HG02852 (cell line): ENCODE results near the gene CRYBG3.
A peak's percentile ranks its signal among the peaks of the same experiment; 100 is the strongest.
"Not testable (repeated sequence)": the region's sequence is repeated elsewhere in the genome, so short reads cannot be mapped to it uniquely, and the experiment has no call there.

Experiments used
- ATAC-seq: cut with Tn5 transposase; IDR thresholded peaks from one replicate; pipeline ENCODE4 v1.9.1; 2021; ENCODE audit warnings: mild to moderate bottlenecking, moderate library complexity; ENCODE audit not compliant: unreplicated experiment

Gene CRYBG3

DNA sequence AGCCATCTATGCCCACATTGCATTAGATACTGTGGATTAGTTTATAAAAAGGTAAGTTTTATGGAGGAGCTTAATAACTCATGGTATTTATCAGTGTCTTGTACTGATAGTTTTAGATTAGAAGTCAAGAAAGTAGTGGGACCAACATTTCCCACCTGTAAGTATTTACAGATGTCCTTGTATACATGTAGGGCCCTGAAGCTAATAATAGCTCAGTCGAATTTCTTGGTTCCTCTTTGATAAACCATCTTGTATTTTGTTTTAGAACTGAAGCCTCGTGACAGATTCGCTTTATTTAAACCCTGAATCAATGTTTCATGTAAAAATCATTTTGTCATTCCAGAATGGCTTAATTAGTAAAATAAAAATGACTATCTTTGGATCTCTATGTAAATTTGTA, 73.4 kb downstream of the CRYBG3 start:
- peak; percentile 89 for ATAC-seq

DNA sequence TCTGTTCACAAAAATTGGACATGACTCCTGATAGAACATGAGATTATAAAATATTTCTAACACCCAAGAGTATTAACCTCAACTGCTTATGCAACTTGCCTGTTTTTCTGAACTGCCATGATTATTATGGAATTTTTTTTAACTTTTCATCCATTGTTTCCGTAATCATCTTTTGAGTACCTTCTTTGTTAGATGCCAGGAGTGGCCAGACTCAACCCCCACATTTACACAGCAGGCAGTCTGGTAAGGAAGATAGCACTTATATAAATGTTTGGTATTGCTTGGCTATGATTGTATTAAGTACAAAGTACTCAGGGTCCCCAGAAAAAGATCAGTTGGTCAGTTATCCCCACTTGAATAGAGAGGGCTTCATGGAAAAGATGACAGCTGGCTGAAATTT, 74.3 kb downstream of the CRYBG3 start:
- ATAC-seq, result no peak

DNA sequence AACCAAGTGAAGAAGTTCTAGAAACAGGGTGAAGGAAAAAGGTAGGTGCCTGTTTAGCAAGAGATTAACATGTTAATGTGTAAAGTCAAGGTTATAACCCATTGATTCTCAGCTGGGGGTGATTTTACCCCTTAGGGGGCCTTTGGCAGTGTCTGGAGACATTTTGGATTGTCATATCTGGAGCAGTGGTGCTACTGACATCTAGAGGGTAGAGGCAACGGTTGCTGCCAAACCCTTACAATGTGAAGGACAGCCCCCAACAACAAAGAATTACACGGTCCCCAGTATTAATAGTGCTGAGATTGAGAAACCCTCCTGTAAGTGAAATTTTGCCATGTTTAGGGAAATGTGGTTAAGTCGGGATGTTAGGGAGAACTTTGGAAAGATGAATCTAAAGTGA, 74.7 kb downstream of the CRYBG3 start:
- no peak for ATAC-seq

DNA sequence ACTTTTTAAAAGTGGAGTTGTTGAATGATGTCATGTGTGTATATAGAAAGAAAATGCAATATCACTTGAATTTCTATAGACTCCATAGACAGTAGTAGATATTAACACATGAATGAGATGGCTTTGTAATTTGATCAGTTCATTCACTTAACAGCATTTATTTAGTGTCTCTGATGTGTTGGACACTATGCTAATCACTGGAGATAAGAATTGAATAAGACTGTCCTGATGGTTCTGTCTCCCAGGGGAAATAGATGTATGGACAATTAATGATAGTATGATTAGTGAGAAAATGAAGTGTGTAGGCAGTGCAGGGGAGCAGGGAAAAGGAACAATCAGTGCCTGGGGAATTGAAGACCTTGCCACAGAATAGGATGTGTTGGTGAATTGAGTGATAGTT, 77.5 kb downstream of the CRYBG3 start:
- ATAC-seq, result no peak

DNA sequence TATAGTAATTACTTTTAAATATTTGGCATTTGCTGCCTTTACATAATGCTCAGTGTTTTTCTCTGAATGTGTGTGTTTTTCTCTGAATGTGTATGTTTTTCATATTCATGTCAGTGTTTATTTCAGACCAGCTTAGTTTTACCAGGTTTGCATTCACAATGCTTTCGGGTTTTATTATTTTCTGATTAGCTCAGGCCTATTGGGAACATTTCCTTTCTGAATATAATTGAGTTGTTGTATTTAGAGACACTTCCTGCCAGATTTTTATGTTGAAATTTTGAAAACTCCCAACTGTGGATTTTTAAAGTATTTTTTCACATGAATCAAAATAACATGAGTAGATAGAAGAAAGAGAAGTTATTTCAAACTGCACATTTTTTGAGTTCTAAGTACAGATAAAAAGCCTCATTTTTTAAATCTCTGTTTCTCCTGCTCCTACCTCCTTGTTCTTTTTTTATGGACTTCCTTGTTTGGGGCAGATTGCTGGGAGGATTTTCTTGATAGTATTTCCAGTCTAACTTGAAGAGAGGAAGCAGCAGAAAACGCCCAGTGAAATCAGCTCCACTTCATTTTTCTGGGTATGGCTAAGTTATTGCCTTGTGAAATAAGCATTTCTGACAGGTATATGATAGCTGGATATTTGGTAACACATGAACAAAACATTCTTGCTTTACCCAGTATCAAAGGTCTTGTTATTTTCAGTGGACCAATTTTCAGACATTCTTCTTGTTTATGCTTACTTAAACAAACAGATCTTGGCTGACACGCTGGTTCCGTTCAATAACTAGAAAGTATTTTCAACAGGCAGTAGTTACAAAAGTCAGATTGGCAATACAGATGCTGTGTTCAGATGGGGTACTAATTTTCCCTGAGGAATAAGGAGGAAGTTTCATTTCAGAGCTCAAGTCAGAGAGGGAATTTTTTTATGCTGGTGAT, 79.8 kb downstream of the CRYBG3 start:
- ATAC-seq, result no peak

DNA sequence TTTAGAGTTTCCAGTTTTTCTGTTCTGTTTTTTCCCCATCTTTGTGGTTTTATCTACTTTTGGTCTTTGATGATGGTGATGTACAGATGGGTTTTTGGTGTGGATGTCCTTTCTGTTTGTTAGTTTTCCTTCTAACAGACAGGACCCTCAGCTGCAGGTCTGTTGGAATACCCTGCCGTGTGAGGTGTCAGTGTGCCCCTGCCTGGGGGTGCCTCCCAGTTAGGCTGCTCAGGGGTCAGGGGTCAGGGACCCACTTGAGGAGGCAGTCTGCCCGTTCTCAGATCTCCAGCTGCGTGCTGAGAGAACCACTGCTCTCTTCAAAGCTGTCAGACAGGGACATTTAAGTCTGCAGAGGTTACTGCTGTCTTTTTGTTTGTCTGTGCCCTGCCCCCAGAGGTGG, 88.0 kb downstream of the CRYBG3 start:
- ATAC-seq, result not testable (repeated sequence)

DNA sequence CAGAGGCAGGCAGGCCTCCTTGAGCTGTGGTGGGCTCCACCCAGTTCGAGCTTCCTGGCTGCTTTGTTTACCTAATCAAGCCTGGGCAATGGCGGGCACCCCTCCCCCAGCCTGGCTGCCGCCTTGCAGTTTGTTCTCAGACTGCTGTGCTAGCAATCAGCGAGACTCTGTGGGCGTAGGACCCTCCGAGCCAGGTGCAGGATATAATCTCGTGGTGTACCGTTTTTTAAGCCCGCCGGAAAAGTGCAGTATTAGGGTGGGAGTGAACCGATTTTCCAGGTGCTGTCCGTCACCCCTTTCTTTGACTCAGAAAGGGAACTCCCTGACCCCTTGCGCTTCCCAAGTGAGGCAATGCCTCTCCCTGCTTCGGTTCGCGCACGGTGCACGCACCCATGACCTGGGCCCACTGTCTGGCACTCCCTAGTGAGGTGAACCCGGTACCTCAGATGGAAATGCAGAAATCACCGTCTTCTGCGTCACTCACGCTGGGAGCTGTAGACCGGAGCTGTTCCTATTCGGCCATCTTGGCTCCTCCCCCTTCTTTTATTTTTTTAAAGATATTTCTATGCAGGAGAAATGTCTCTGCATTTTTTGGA, 88.5 kb downstream of the CRYBG3 start:
- ATAC-seq, result peak; percentile 23

DNA sequence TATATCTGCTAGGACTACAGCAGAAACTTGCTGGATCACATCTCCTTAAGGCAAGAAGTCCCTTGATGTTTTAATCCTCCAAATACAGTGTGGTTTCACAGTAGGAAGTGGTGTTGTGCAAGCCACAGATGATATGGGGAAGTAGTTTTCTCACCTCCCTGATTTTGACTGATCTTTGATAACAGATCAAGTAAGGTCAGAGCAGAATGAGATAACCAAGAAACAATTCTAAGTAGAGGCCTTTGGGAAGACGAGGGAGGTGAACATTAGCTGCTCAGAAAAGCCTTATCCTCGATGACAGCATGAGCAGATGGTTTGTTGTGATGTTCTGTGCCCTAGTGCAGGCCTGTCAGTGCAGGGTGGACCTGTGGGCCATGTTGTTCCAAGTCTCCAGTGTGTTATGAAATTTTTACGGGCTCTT, 89.1 kb downstream of the CRYBG3 start:
- ATAC-seq, result peak; percentile 44

DNA sequence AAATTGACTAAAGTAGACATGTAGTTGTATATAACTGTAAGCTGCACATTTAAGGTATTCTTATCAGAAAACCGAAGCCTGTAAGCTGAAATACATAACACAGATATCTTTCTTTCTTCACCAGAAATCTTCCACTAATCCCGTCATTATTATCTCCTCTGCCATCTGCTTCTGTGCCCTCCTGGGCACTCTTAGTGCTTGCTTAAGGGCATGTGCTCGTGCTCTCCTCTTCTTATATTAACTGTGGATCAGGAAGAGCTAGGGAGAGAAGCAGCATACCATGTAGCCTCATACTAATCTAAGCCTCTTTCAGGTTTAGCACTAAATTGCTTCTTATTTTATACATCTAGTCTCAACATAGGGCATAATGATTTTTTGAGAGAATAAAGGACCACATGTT, 89.6 kb downstream of the CRYBG3 start:
- ATAC-seq, result no peak

DNA sequence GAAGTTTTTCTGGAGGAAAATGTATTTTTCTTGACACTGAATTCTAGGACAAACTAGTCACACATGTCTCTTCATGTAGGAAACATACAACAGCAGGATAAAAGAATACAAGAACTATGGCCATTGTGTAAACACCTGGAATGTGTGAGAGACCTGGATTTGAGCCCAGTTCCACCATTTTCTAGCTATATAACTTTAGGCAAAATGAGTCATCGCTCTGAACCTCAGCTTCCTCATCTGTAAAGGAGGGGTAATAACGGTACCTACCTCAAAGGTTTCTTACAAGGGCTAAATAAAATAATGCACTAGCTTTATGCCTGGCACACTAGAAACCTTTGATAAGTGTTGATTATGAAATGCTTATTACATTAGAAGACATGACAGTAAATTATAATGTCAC, 92.6 kb downstream of the CRYBG3 start:
- ATAC-seq, result peak; percentile 64

DNA sequence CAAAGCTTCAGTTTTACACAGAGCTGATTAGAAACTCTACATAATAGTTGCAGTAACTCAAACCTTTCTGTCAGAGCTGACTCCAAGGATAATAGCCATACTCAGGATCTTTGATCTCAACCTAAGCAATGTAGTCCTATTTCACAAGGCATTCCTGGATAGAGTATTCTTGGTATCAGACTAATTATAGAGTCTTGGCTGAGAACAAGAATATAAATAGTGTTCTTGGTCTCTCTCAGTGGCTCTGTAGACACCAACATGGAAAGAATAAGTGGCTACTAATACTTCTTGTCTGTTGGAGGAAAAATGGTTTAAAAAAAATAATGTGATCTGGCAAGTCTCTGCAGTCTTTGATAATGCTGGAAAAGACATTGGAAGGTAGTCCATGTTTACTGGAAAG, 94.8 kb downstream of the CRYBG3 start:
- no peak for ATAC-seq

DNA sequence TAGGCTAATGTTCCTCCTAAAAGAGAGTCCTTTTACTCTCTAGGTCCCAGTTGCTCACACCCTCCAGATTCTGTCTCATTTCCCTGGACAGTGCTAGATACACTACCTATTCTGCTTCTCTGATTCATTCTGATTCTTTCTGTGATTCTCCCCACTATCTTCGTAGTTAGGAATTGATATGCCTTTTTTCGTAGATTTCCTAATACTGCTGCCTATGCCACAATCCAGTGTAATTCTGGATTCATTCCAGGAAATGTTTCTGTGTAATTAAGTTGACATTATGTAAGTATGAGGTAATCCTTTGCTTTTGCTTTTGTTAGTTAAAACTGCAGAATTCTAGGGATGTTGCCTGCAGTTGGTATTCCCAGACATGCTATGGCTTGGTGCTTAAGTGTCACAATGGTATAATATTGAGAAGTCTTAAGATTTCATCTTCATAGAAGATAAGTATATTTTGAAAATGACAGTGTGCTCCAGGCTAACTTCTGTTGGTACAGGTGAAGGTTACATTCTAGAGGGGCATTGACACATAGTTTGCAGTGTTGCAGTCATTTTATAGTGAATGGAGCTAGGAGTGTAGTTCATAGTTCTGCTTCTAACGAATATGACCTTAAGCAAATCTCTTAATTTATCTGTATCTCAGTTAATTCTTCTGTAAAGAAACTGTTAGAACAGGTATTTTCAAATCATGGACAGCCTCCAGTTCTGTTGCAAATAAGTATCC, 96.2 kb downstream of the CRYBG3 start:
- no peak for ATAC-seq

DNA sequence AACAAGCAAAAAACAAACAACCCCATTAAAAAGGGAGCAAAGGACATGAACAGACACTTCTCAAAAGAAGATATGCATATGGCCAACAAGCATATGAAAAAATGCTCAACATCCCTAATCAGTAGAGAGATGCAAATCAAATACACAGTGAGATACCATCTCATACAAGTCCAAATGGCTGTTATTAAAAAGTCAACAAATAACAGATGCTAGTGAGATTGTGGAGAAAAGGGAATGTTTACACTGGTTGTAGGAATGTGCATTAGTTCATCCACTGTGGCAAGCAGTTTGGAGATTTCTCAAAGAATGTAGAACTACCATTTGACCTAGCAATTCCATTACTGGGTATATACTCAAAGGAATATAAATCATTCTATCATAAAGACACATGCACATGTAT, 105.9 kb downstream of the CRYBG3 start:
- no peak for ATAC-seq

DNA sequence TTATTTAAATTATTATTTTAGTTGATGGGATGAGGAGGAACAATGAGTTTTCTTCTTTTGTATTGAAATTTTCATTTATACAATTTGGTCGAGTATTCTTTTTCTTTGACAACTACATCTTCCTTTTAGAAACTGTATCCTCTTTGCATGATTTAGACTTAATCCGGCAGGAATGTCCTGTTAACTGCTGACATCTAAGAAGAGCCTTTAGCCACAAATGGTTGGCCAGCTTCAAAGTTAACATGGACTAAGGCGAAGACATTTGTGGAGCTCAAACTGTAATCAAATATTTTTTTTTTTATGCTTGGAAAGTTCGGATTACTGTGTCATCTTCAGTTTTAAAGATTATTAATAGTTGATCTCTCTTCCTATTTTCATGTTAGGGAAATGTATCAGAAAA, 107.2 kb downstream of the CRYBG3 start:
- no peak for ATAC-seq

DNA sequence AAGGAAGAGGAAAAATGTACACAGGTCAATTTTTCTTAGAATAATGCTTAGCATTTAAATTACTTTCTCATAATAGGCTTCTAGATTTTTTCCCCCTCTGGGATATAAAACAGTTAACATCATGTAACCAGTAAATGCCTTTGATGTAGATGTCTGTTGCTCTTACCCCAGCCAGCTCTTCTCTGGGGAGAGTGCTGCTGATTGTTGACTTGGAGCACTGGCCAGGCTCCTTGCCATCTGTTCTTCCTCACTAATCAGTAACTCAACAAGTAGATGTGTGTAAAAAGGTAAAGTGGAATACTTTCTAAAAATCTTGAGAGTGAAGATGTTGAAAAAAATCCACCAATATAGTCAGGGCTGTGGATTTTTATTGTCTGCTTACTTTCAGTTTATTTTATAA, 108.2 kb downstream of the CRYBG3 start:
- no peak for ATAC-seq

DNA sequence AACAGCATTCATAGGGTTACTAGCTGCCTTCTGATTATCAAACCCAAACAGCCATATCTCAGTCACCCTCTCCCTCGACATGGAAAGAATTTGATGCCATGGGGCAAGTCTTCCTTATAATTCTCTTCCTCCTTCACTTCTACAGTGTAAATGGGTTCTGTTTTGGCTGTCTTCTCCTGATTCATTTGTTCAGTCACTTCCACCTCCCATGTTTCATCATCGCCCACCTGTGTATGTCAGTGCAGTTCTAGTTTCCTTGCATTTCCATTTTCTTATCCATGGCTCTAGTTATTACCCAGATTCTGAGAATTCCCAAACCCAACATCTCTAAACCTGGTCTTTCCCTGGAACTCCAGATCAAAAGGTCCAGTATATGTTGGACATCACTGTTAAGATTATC, 109.4 kb downstream of the CRYBG3 start:
- no peak for ATAC-seq

DNA sequence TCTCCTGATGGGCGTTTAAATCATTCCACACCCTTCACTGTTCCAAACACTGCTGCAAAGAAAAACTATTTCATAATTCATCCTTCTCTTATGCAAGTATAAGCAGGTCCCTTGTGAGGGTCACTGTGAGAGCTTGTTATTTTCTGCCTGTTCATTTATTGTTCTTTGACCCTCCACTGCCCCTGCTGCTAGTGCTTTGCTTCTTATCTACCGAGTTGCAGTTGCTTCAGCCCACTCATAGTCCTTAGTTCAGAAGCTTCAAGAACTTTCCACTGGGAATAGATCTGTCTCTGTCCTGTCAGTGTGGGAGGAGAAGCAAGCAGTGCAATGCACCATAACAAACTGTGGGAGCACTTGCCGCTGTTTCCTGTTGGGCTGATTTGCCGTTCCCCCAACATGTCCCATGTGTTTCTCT, 110.6 kb downstream of the CRYBG3 start:
- ATAC-seq, result no peak

DNA sequence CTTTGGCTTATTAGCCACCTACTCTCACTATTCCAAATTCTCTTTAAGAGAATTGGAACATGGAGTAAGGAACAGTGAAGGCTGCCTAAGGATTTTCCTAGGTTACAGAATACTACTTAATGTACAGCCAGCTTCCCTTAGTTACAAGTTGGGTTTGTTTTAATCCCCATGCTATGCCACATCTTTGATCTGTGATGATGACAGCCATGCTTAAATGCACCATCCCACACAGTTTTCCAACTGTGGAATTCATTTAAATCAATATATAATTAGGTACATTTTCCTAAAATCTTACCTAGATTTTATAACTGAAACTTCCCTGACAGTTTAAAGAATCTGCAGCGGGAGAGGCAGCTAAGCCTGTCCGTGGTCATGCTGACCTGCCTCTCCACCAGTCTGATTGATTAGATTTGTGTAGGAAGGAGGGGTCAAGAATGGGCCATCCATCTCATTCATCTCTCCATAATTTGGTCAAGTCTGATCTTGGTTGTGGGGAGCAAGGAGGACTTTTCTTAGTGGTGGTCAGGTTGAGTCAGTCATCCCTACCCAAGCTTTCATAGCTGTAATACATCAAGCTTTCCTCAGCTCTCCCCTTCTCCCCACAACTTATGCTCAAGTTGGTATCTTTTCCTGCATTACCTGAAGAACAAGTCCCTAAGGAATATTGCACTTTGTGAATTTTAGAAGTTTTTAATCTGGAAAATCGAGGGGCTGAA, 113.3 kb downstream of the CRYBG3 start:
- ATAC-seq, result no peak

DNA sequence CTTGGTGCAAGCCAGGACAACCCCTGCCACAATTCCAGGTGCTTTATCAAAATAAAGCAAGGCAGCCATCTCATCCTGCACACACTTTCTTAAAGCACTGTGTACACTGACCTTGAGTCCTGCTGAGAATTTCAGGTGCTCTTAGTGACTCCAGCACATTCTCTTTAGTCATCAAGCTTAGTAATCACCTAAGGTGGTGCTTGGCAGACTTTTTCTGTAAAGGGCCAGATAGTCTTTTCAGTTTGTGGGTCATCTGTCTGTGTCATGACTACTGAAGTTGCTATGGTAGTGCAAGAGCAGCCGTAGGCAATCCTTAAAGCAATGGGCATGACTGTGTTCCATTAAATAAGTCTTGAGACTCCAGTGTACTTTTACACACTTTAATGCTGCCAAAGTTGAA, 114.0 kb downstream of the CRYBG3 start:
- no peak for ATAC-seq

DNA sequence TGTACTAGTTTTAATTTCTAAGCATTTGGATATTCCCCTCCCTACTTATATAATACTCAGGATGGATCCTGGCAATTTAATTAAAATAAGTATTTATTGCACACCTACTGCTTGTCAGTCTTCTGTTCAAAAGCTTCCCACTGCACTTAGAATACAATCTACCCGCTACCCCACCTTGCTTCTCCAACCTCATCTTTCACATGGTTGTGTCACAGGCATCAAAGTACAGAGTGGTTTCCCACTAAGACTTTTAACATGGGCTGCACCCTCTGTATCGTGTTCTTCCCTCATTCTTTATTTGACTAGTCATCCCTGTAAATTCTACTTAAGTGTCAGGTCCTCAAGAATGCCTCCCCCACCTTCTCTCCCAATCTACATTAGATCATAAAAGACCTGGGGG, 115.4 kb downstream of the CRYBG3 start:
- no peak for ATAC-seq

DNA sequence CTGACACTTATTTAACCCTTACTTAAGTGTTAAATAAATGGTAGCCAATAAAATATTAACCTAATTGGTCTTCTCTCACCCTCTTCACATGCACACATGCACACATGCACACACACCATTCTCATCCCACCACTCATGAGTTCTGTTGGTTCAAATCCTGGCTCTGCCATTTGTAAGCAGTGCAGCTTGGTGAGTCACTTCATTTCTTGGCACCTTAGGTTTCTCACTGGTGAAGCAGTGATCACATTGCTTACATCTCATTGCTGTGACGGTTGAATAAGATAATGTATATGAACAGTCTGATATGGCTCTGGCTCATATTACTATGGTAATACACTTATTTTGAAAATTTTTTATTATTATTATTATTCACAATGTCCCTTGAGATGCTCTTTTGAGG, 116.6 kb downstream of the CRYBG3 start:
- no peak for ATAC-seq
